ENCODE results near the gene PTRHD1.

GRCh38 chr2:24832931-24833701, 39.9 kb upstream of the PTRHD1 start:
- TF ChIP-seq, protein P1, sequence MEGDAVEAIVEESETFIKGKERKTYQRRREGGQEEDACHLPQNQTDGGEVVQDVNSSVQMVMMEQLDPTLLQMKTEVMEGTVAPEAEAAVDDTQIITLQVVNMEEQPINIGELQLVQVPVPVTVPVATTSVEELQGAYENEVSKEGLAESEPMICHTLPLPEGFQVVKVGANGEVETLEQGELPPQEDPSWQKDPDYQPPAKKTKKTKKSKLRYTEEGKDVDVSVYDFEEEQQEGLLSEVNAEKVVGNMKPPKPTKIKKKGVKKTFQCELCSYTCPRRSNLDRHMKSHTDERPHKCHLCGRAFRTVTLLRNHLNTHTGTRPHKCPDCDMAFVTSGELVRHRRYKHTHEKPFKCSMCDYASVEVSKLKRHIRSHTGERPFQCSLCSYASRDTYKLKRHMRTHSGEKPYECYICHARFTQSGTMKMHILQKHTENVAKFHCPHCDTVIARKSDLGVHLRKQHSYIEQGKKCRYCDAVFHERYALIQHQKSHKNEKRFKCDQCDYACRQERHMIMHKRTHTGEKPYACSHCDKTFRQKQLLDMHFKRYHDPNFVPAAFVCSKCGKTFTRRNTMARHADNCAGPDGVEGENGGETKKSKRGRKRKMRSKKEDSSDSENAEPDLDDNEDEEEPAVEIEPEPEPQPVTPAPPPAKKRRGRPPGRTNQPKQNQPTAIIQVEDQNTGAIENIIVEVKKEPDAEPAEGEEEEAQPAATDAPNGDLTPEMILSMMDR (IDR thresholded peaks at IDR 0.05) = no peak
- TF ChIP-seq EZH2phosphoT487 (IDR thresholded peaks at IDR 0.05) = no peak
- no peak for TF ChIP-seq EZH2 (IDR thresholded peaks at IDR 0.05)
